HepG2 (cell line): Measurements from ENCODE around the gene DALRD3. TPM values are rescaled to one million over a fixed set of nuclear protein-coding genes. Genes with fewer than 3 reads are reported as not detected.

ENCODE experiments used
- HNRNPL ChIP-seq: fragments of 200-400 bp; formaldehyde crosslinking; IDR thresholded peaks from 2 replicates; pipeline ENCODE4 v1.6.1; 2017; ENCODE audit warnings: mild to moderate bottlenecking, low read depth, low read length
- HOXD1 ChIP-seq: sonication (generic); formaldehyde crosslinking; IDR thresholded peaks from 2 replicates; pipeline ENCODE4 v1.5.0; 2020; ENCODE audit warnings: missing genetic modification reagents
- IRF1 ChIP-seq: sonication (generic); formaldehyde crosslinking; IDR thresholded peaks from 2 replicates; pipeline ENCODE4 v1.4.0; 2020; ENCODE audit warnings: low read depth, mild to moderate bottlenecking, missing genetic modification reagents
- IRF9 ChIP-seq: sonication (generic); formaldehyde crosslinking; IDR thresholded peaks from 2 replicates; pipeline ENCODE4 v1.8.0; 2022; ENCODE audit warnings: missing genetic modification reagents, mild to moderate bottlenecking, borderline replicate concordance
- KAT7 ChIP-seq: IDR thresholded peaks from 2 replicates; pipeline ENCODE4 v1.6.1; 2018; ENCODE audit warnings: borderline replicate concordance, missing compliant biosample characterization
- KAT8 ChIP-seq: IDR thresholded peaks from 2 replicates; pipeline ENCODE4 v1.6.1; 2016; ENCODE audit warnings: missing genetic modification reagents, missing compliant biosample characterization
- KDM4B ChIP-seq: sonication (generic); formaldehyde crosslinking; IDR thresholded peaks from 2 replicates; pipeline ENCODE4 v1.4.0; 2020; ENCODE audit warnings: missing genetic modification reagents
- MAFF ChIP-seq: IDR thresholded peaks from 2 replicates; pipeline ENCODE4 v1.6.1; 2011; ENCODE audit warnings: low read depth, low read length, improper control_type of control experiment
- MAFK ChIP-seq, 2 experiments: IDR thresholded peaks in 1 of 2; conservative IDR thresholded peaks in 1 of 2; 2 replicates each; pipeline ENCODE4 v1.6.1; 2011; ENCODE audit warnings: improper control_type of control experiment in 2 of 2, low read length in 2 of 2
- MAX ChIP-seq: IDR thresholded peaks from 2 replicates; pipeline ENCODE4 v1.6.1; 2012; ENCODE audit warnings: inconsistent platforms
- PAXIP1 ChIP-seq: sonication (generic); formaldehyde crosslinking; conservative IDR thresholded peaks from 2 replicates; pipeline ENCODE4 v1.4.0; 2020; ENCODE audit warnings: mild to moderate bottlenecking, missing genetic modification reagents, moderate library complexity
- REPIN1 ChIP-seq: sonication (generic); formaldehyde crosslinking; IDR thresholded peaks from 2 replicates; pipeline ENCODE4 v1.8.0; 2022; ENCODE audit warnings: missing genetic modification reagents, low read depth, mild to moderate bottlenecking, borderline replicate concordance
- SALL1 ChIP-seq: sonication (generic); formaldehyde crosslinking; IDR thresholded peaks from 2 replicates; pipeline ENCODE4 v1.8.0; 2022; ENCODE audit warnings: mild to moderate bottlenecking, missing genetic modification reagents
- SOX6 ChIP-seq, 2 experiments: fragments of 450-650 bp in 1 of 2; sonication (generic) in 1 of 2; formaldehyde crosslinking in 1 of 2; IDR thresholded peaks; 2 replicates each; pipeline versions ENCODE4 v1.4.0 to v1.6.1; 2017 to 2020; ENCODE audit warnings: antibody characterized with exemption in 1 of 2, mild to moderate bottlenecking in 1 of 2, missing genetic modification reagents in 1 of 2
- SRSF1 ChIP-seq: fragments of 200-400 bp; formaldehyde crosslinking; optimal IDR thresholded peaks from 2 replicates; pipeline ENCODE3; 2017; ENCODE audit warnings: mild to moderate bottlenecking, low read depth, low read length, moderate library complexity
- TGIF2 ChIP-seq: IDR thresholded peaks from 2 replicates; pipeline ENCODE4 v1.6.1; 2016; ENCODE audit warnings: control low read depth, missing compliant biosample characterization
- ZNF225 ChIP-seq: sonication (generic); formaldehyde crosslinking; IDR thresholded peaks from 2 replicates; pipeline ENCODE4 v1.4.0; 2020; ENCODE audit warnings: mild to moderate bottlenecking, missing genetic modification reagents
- ZNF230 ChIP-seq: sonication (generic); formaldehyde crosslinking; IDR thresholded peaks from 2 replicates; pipeline ENCODE4 v1.4.0; 2020; ENCODE audit warnings: mild to moderate bottlenecking, missing genetic modification reagents
- ZNF44 ChIP-seq: sonication (generic); formaldehyde crosslinking; IDR thresholded peaks from 2 replicates; pipeline ENCODE4 v1.5.1; 2020; ENCODE audit warnings: mild to moderate bottlenecking, missing genetic modification reagents
- ZNF703 ChIP-seq: sonication (generic); formaldehyde crosslinking; IDR thresholded peaks from 2 replicates; pipeline ENCODE4 v1.5.1; 2020; ENCODE audit warnings: missing genetic modification reagents, mild to moderate bottlenecking, moderate library complexity, borderline replicate concordance
- ZNF770 ChIP-seq: sonication (generic); formaldehyde crosslinking; IDR thresholded peaks from 2 replicates; pipeline ENCODE4 v1.5.0; 2020; ENCODE audit warnings: mild to moderate bottlenecking, missing genetic modification reagents
- ZNF839 ChIP-seq: sonication (generic); formaldehyde crosslinking; IDR thresholded peaks from 2 replicates; pipeline ENCODE4 v1.4.0; 2020; ENCODE audit warnings: missing genetic modification reagents, mild to moderate bottlenecking, borderline replicate concordance
- polyA plus RNA-seq, 8 experiments: library from polyadenylated mRNA; depleted of rRNA in 3 of 8; stranded (reverse) in 7 of 8; unstranded in 1 of 8; fragments of >200 nt; fragmentation: Illumina TruSeq in 4 of 8; extraction: Trizol in 4 of 8; gene quantifications; 2 replicates each; pipeline versions ENCODE4 v1.2.1 to v1.2.3, GENCODE V29; 2011 to 2016; ENCODE audit warnings: low read depth in 4 of 8, missing spikeins in 1 of 8, mixed read lengths in 1 of 8; ENCODE audit not compliant: insufficient read depth in 1 of 8
- total RNA-seq, 5 experiments: library from RNA; depleted of rRNA; stranded (reverse); fragments of >200 nt; fragmentation: Illumina TruSeq; extraction: Trizol; gene quantifications; 2 replicates each; pipeline ENCODE4 v1.2.3, GENCODE V29; 2016; ENCODE audit warnings: low read depth in 1 of 5

DALRD3 gene
- total and polyA plus RNA-seq, 2 of the 13 experiments (the other 11 are each of a cell fraction or from before 2014, with no cell fraction given) = 19.9 to 36.5 TPM

GRCh38 chr3:49007068-49007770, 11.2 kb downstream of the DALRD3 start, which contains the start of gene WDR6 (continued):
- peak; percentile 88 for TF ChIP-seq ZNF230
- no peak; the same call in 1 of the 2 replicates for TF ChIP-seq TGIF2 (CRISPR knock-in tag)
- TF ChIP-seq MAFK (conservative IDR thresholded peaks at IDR 0.05 in 1 of 2, IDR thresholded peaks at IDR 0.05 in 1 of 2; ENCODE audit: low read length in 2 of 2) = no peak
- no peak for TF ChIP-seq SRSF1
- no peak; the same call in 1 of the 2 replicates for TF ChIP-seq KAT7 (CRISPR knock-in tag)
- peak; percentile 73; the same call in 1 of the 2 replicates for TF ChIP-seq KAT8 (CRISPR knock-in tag)
- TF ChIP-seq ZNF839 (CRISPR knock-in tag) = no peak
- peak; percentile 30; the same call in 1 of the 2 replicates for TF ChIP-seq MAFF
- no peak for TF ChIP-seq KDM4B
- no peak; the same call in 1 of the 2 replicates for TF ChIP-seq IRF1
- no peak for TF ChIP-seq ZNF225
- TF ChIP-seq ZNF44 (CRISPR knock-in tag) = 0 out of 2 replicates have a peak, but pooled peaks have one; percentile 57
- no peak for TF ChIP-seq IRF9
- peak; percentile 78 for TF ChIP-seq SALL1 (CRISPR knock-in tag)
- TF ChIP-seq MAX = peak; percentile 97
- peak; percentile 79; the same call in 1 of the 2 replicates for TF ChIP-seq HNRNPL
- no peak for TF ChIP-seq ZNF770 (CRISPR knock-in tag)
- no peak for TF ChIP-seq SOX6 (IDR thresholded peaks at IDR 0.05)
- TF ChIP-seq SOX6 (CRISPR knock-in tag; IDR thresholded peaks at IDR 0.05) = peak; percentile 69; the same call in 1 of the 2 replicates
- no peak; the same call in 1 of the 2 replicates for TF ChIP-seq REPIN1 (CRISPR knock-in tag)
- no peak for TF ChIP-seq HOXD1
- TF ChIP-seq PAXIP1 (CRISPR knock-in tag) = peak; percentile 42; the same call in 1 of the 2 replicates
- TF ChIP-seq ZNF703 (CRISPR knock-in tag) = no peak
